Natural killer cell treated with Interleukin-12 subunit alpha and Interleukin-12 subunit beta and Interleukin-15 and Interleukin-18, amount 100 ng/mL, for 72 hours (primary cell): ENCODE data around the gene DDIT3. TPM values are rescaled to one million over a fixed set of nuclear protein-coding genes. Genes with fewer than 3 reads are reported as not detected.

Experiments used
- ATAC-seq, 2 donors: fragments of 150-1000 bp; cut with Tn5 transposase in 1 of 2; sonication (Bioruptor Pico), chemical (Tn5 transposase) in 1 of 2; 2 replicates each; pipeline ENCODE4 v1.10.0; 2021
- DNase-seq: peaks from one replicate; pipeline ENCODE4 v3.0.0; 2022; ENCODE audit warnings: low spot score
- H3K27ac Mint-ChIP-seq, 2 donors: 1 replicate in 1 of 2; 2 replicates in 1 of 2; pipeline ENCODE4 v1.8.0; 2022; ENCODE audit warnings: mixed read lengths in 2 of 2, mild to moderate bottlenecking in 1 of 2, moderate library complexity in 1 of 2
- H3K27me3 Mint-ChIP-seq, 2 donors: 1 replicate in 1 of 2; 2 replicates in 1 of 2; pipeline ENCODE4 v1.8.0; 2022; ENCODE audit warnings: mixed read lengths in 2 of 2
- H3K36me3 Mint-ChIP-seq: one replicate; pipeline ENCODE4 v1.8.0; 2022; ENCODE audit warnings: mixed read lengths
- H3K4me1 Mint-ChIP-seq, 2 donors: 1 replicate in 1 of 2; 2 replicates in 1 of 2; pipeline ENCODE4 v1.8.0; 2022; ENCODE audit warnings: low read depth in 2 of 2, mixed read lengths in 2 of 2, mild to moderate bottlenecking in 1 of 2
- H3K4me3 Mint-ChIP-seq: one replicate; pipeline ENCODE4 v1.8.0; 2022; ENCODE audit warnings: mixed read lengths
- H3K9me3 Mint-ChIP-seq: 2 replicates; pipeline ENCODE4 v1.8.0; 2022; ENCODE audit warnings: mixed read lengths
- total RNA-seq, 2 donors: library from RNA; stranded (reverse); gene quantifications; one replicate each; pipeline ENCODE4 v1.2.3, GENCODE V29; 2022

Gene DDIT3
- total RNA-seq, 2 donors from 2014 or later = 22.2 to 39.8 TPM

- peaks cover 24 to 30% of the 10 kb centered on the region in 2 donors for H3K4me1 Mint-ChIP-seq
- H3K27ac Mint-ChIP-seq = peak overlapping the region in 1 of 2 donors; percentile 47
- DNase-seq = no peak
- H3K27me3 Mint-ChIP-seq = no peaks in the 10 kb centered on the region
- H3K9me3 Mint-ChIP-seq = no peaks in the 10 kb centered on the region
- ATAC-seq = no peak
- H3K4me3 Mint-ChIP-seq = no peak overlapping the region
- H3K36me3 Mint-ChIP-seq = peaks cover 12% of the 10 kb centered on the region
Measured at GRCh38 chr12:57526477-57527126, 6.3 kb upstream of the DDIT3 start.

DNA sequence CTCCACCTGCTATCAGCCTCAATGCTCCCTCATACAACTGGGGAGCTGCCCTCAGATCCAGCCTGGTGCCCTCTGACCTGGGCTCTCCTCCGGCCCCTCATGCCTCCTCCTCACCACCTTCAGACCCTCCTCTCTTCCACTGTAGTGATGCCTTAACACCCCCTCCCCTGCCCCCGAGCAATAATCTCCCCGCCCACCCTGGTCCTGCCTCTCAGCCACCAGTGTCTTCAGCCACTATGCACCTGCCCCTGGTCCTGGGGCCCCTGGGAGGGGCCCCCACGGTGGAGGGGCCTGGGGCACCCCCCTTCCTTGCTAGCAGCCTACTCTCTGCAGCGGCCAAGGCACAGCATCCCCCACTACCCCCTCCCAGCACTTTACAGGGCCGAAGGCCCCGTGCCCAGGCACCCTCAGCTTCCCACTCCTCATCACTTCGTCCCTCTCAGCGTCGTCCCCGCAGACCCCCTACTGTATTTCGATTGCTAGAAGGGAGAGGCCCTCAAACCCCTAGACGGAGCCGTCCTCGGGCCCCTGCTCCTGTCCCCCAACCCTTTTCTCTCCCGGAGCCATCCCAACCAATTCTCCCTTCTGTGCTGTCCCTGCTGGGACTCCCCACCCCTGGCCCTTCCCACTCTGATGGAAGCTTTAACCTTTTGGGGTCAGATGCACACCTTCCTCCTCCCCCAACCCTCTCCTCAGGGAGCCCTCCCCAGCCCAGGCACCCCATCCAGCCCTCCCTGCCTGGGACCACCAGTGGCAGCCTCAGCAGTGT is 5.5 kb upstream of the DDIT3 start:
- Mint-ChIP-seq H3K27ac (no peak overlapping the region), H3K27me3 (no peaks in the 10 kb centered on the region), H3K4me3 (no peak overlapping the region), H3K9me3 (no peaks in the 10 kb centered on the region), H3K4me1 (peaks cover 28 to 36% of the 10 kb centered on the region in 2 donors), H3K36me3 (peaks cover 12% of the 10 kb centered on the region)
- DNase-seq = no peak
- ATAC-seq = no peak

DNA sequence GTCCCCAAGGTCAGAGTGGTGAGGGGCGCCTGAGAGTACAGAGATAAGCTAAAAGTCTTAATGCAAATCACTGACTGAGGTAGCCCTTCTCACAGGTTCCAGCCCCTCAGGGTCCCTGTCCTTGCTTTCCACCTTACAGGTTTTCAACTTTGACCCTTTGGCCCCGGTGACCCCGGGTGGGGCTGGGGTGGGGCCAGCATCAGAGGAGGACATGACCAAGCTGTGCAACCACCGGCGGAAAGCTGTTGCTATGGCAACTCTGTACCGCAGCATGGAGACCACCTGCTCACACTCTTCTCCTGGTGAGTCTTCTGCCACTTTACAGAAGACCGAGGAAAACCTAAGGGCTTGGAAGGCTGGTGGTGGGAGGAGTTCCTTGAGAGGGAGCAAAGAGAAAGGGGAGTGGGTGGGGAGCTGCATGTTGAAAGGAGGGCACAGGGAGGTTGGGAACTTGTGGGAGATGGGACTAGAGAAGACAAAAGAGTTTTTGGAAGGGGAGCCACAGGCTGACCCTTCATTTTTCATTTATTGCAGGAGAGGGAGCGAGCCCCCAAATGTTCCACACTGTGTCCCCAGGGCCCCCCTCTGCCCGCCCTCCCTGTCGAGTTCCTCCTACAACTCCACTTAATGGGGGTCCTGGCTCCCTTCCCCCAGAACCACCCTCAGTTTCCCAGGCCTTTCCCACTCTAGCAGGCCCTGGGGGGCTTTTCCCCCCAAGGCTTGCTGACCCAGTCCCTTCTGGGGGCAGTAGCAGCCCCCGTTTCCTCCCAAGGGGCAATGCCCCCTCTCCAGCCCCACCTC is 4.7 kb upstream of the DDIT3 start:
- ATAC-seq = no peak
- Mint-ChIP-seq H3K4me1 (peaks cover 28 to 42% of the 10 kb centered on the region in 2 donors), H3K27me3 (no peaks in the 10 kb centered on the region), H3K36me3 (peaks cover 11% of the 10 kb centered on the region), H3K9me3 (no peaks in the 10 kb centered on the region), H3K4me3 (peak overlapping the region; percentile 87), H3K27ac (peak overlapping the region; percentile 71 to 91)
- DNase-seq = no peak

DNA sequence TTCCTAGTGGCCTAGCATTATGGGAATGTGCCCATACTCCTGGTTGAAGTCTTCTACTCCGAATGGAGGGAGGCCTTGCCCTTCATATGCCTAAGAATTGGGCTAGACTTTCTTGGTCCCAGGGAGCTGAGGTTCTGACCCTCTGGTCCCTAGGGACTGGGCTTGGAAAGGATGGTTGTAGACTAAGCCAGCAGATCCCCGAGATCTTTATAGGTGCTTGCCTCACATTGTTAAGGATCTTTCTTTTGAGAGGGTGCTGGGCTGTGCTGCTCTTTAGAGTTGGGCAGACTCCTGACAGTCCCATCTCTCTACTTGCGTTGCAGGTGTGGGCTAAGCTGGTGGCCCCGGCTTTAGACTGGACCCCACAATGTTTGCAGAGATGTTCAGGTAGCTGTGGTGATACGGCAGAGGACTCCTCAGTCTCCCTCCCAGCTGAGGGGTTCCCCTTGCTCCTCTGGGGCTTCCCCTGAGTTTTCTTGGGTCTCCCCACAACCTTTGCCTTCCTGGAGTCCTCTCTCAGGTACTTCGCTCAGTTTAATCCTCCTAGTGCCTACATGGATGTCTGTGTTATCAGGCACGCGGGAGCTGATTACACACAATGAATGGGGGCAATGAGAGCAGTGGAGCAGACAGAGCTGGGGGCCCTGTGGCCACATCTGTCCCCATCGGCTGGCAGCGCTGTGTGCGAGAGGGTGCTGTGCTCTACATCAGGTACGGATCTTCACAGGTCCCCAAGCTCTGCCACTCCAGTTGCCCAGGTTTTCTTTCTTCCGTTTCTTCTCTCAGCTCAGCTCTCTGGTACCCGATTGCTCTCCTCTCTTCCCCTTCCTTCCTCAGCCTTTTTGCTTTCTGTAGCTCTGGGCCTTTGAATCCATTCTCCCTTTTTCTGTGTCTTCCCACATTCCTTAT is 3.6 kb upstream of the DDIT3 start:
- Mint-ChIP-seq H3K36me3 (peaks cover 10% of the 10 kb centered on the region), H3K27ac (peak overlapping the region; percentile 71 to 91), H3K9me3 (no peaks in the 10 kb centered on the region), H3K27me3 (no peaks in the 10 kb centered on the region), H3K4me1 (peaks cover 34 to 45% of the 10 kb centered on the region in 2 donors), H3K4me3 (peak overlapping the region; percentile 87)
- no peak for DNase-seq
- ATAC-seq = no peak

- Mint-ChIP-seq H3K27me3 (no peaks in the 10 kb centered on the region), H3K27ac (peak overlapping the region; percentile 71 to 91), H3K9me3 (no peaks in the 10 kb centered on the region), H3K4me1 (peaks cover 42 to 53% of the 10 kb centered on the region in 2 donors), H3K4me3 (peak overlapping the region; percentile 87), H3K36me3 (peaks cover 15% of the 10 kb centered on the region)
- no peak for DNase-seq
- no peak for ATAC-seq
Measured at GRCh38 chr12:57522887-57523705, 2.8 kb upstream of the DDIT3 start.

DNA sequence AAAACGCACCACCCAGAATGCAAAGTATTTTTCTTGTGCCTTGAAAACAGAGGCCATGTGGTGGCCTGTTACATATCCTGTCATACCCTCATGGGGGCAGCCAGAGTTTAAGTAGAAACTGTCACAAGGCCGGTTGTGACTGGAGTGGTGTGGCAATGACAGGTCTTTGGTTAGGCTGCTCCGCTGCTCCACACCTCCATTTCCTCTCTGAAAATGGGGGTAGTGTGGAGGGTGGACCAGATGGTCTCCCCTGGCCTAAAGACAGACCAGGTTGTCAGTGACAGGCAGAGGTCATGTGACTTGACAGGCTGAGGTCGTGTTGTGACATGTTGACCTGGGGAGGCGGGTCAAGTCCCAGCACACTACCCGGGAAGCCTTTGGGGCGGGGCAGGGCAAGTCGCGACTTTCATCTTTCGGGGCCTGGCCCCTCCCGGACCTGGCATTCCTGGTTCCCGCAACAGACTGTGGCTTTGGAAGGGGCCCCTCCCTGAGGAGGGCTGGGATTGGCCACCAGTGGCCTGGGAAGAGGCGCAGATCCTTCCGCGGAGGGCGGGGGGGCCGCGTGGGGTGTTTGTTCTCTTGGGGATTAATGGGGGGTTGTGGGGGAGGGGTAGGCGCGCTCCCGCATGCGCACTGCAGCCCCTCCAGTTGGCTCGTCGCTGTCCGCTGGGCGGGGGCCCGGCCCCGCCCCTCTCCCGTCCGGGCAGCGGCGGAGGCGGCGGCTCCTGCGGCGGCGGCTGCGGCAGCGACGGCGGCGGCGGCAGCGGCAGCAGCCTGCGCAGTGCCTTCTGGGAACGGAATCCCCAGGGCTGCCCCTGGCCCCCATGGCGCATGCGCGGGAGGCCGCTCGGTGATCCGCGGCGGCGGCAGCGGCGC is 1.9 kb upstream of the DDIT3 start, which contains the start of gene MBD6:
TSS of gene MBD6 (plus strand) at position 814 of the 876 bp plus-strand sequence. CDS start 1,480 bp downstream, outside the sequence.
- Mint-ChIP-seq H3K4me3 (peak within 1 kb of the TSS; percentile 88), H3K4me1 (peaks cover 51 to 60% of the 10 kb centered on the region in 2 donors), H3K27ac (peak within 1 kb of the TSS; percentile 98 to 100), H3K27me3 (no peaks in the 10 kb centered on the region), H3K36me3 (peaks cover 19% of the 10 kb centered on the region), H3K9me3 (no peaks in the 10 kb centered on the region)
- ATAC-seq (peak; percentile 61 to 69), DNase-seq (peak; percentile 96)

DNA sequence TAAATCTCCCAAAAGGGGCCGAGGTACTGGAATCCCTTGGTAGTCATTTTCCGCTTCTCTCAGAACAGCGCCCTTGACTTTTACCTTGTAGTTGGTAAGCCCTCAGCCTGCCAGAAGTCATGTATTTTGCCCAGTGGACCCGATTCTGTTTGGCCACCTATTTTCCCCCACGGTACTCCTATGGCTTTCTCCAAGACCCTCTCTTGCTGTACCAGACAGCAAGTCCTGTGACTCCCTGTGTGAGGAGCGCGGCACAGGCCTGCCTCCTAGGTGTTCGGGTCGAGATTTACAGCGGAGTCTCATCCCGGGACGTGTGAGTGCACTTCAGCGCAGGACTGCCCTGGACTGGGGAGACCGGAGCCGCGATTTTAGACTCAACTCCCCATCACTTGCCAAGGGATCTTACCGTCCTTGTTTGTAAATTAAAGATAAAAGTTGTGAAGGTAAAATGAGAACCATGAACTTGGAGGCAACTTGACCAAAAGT is 1.3 kb upstream of the DDIT3 start:
- Mint-ChIP-seq H3K9me3 (no peaks in the 10 kb centered on the region), H3K4me1 (peaks cover 56 to 66% of the 10 kb centered on the region in 2 donors), H3K4me3 (peak overlapping the region; percentile 88), H3K27me3 (no peaks in the 10 kb centered on the region), H3K27ac (peak overlapping the region; percentile 98 to 100), H3K36me3 (peaks cover 24% of the 10 kb centered on the region)
- ATAC-seq = no peak
- DNase-seq = no peak

DNA sequence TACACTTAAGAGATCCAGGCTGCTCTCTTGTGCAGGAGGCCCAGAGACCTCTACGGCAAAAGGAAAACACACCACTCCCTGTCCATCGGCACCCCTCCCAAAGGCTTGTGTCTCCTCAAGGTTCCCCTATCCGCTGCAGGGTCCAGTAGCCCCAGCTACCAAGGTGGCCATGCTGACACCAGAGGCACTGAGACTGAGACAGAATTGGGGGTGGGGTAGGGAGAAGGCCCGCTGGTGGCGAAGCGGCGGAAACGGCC is 590 bp downstream of the DDIT3 start:
- H3K36me3 Mint-ChIP-seq = peaks cover 36% of the 10 kb centered on the region
- ATAC-seq = peak; percentile 1 to 17
- H3K4me3 Mint-ChIP-seq = peak overlapping the region; percentile 88
- DNase-seq = no peak
- peaks cover 56 to 67% of the 10 kb centered on the region in 2 donors for H3K4me1 Mint-ChIP-seq
- H3K9me3 Mint-ChIP-seq = no peaks in the 10 kb centered on the region
- H3K27ac Mint-ChIP-seq = peak overlapping the region; percentile 98 to 100
- no peaks in the 10 kb centered on the region for H3K27me3 Mint-ChIP-seq

DNA sequence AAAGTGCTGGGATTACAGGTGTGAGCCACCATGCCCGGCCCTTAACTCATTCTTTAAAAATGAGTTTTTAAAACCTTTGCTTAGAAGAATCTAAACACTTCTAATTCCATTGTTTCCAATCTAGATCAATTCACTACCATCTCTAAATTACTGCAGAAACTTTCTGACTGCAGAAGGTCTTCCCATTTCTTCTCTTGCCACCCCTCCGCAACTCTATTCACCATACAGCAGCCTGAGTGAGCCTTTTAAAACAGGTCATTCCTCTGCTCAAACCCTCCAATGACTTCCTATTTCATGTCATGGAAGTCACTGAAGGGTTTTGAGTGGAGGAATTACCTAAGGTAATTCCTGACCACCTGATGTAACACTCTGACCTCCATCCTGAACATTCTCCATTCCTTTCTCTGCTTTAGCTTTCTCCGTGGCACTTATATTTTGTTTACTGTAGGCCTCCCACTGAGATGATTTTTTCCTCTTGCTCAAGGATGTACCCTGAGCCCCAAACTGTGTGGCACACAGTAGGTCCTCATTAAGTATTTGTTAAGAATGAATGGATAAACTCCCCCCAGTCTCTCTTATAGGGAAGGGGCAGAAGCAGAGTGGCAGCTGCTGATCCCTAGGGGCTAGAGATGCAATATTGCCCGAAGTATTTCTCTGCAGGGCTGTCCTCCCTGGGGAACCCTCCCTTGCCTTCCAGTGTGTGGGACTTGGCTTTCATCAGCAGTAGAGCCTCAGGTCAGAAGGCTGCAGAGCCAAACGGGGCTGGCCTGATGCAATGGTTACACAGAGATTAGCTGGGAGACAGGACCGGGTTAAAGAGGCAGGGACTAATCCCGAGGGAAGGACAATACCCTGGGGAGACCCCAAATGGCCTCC is 1.2 kb downstream of the DDIT3 start:
- no peaks in the 10 kb centered on the region for H3K9me3 Mint-ChIP-seq
- H3K36me3 Mint-ChIP-seq = peaks cover 32% of the 10 kb centered on the region
- H3K27me3 Mint-ChIP-seq = no peaks in the 10 kb centered on the region
- H3K27ac Mint-ChIP-seq = peak overlapping the region; percentile 98 to 100
- H3K4me3 Mint-ChIP-seq = peak overlapping the region; percentile 88
- H3K4me1 Mint-ChIP-seq = peaks cover 50 to 61% of the 10 kb centered on the region in 2 donors
- DNase-seq = no peak
- no peak for ATAC-seq

- Mint-ChIP-seq H3K4me1 (peaks cover 44 to 53% of the 10 kb centered on the region in 2 donors), H3K27me3 (no peaks in the 10 kb centered on the region), H3K9me3 (no peaks in the 10 kb centered on the region), H3K4me3 (peak overlapping the region; percentile 88), H3K27ac (peak overlapping the region; percentile 98 to 100), H3K36me3 (peaks cover 32% of the 10 kb centered on the region)
- ATAC-seq (no peak), DNase-seq (no peak)
Measured at GRCh38 chr12:57518176-57518919, 2.0 kb downstream of the DDIT3 start.
